Fibroblast of lung (primary cell): Measurements from ENCODE around the gene EEF2K.

Source experiments
- CTCF ChIP-seq, 2 donors: IDR thresholded peaks in 1 of 2; conservative IDR thresholded peaks in 1 of 2; 1 replicate in 1 of 2; 2 replicates in 1 of 2; pipeline ENCODE4 v1.5.1; 2011 to 2012; ENCODE audit warnings: low read length in 2 of 2, control low read depth in 1 of 2, inconsistent platforms in 1 of 2, low read depth in 1 of 2, mild to moderate bottlenecking in 1 of 2
- EZH2 ChIP-seq: IDR thresholded peaks from 2 replicates; pipeline ENCODE4 v1.5.1; 2012; ENCODE audit warnings: low read length, control low read depth, mild to moderate bottlenecking; ENCODE audit errors: missing control alignments

GRCh38 chr16:22297114-22297870 is 91.2 kb downstream of the EEF2K start, which contains the start of gene POLR3E:
- peak; percentile 67 to 74 for TF ChIP-seq CTCF (conservative IDR thresholded peaks at IDR 0.05 in 1 of 2, IDR thresholded peaks at IDR 0.05 in 1 of 2; ENCODE audit: low read depth in 1 of 2, low read length in 2 of 2)
- no peak for TF ChIP-seq EZH2
